ENCODE measurements around the gene SLC35F6.
A peak's percentile ranks its signal among the peaks of the same experiment; 100 is the strongest.

- TF ChIP-seq CTCF (IDR thresholded peaks at IDR 0.05) (peak in 2 of 3 experiments; percentile 10 to 36), POLR2A (IDR thresholded peaks at IDR 0.05) (no peak)
Measured at GRCh38 chr2:26770986-26771586, 7.0 kb downstream of the SLC35F6 start.
